ENCODE data around the gene SLC25A34.

The SLC25A34 gene

GRCh38 chr1:15704526-15705183 lies 31.4 kb upstream of the SLC25A34 start:
- H3K9ac ChIP-seq (ENCODE audit: low read length): no peak overlapping the region
- H4K20me1 ChIP-seq (ENCODE audit: insufficient read depth, low read length): peaks cover 17% of the 10 kb centered on the region
- peaks cover 65% of the 10 kb centered on the region for H3K79me2 ChIP-seq (ENCODE audit: low read length)
- no peaks in the 10 kb centered on the region for H3K4me1 ChIP-seq (ENCODE audit: low read length)
- H3K9me3 ChIP-seq (ENCODE audit: insufficient read depth, low read length): no peaks in the 10 kb centered on the region
- H2AFZ ChIP-seq (ENCODE audit: low read depth, low read length): no peak overlapping the region
- H3K36me3 ChIP-seq (replicated peaks; ENCODE audit: low read depth, low read length): peaks cover 14% of the 10 kb centered on the region
- no peak overlapping the region for H3K27ac ChIP-seq (ENCODE audit: low read length)
- H3K4me3 ChIP-seq (ENCODE audit: low read length): no peak overlapping the region
- TF ChIP-seq EZH2phosphoT487 (IDR thresholded peaks at IDR 0.05; ENCODE audit: low read depth) (no peak), CTCF (IDR thresholded peaks at IDR 0.05; ENCODE audit: low read depth, low read length) (no peak)
- no peaks in the 10 kb centered on the region for H3K27me3 ChIP-seq (ENCODE audit: low read depth, low read length)
- no peak overlapping the region for H3K4me2 ChIP-seq (ENCODE audit: low read length)

GRCh38 chr1:15705184-15705566 lies 30.9 kb upstream of the SLC25A34 start:
- TF ChIP-seq CTCF (IDR thresholded peaks at IDR 0.05; ENCODE audit: low read depth, low read length) (no peak), EZH2phosphoT487 (IDR thresholded peaks at IDR 0.05; ENCODE audit: low read depth) (no peak)

DNA sequence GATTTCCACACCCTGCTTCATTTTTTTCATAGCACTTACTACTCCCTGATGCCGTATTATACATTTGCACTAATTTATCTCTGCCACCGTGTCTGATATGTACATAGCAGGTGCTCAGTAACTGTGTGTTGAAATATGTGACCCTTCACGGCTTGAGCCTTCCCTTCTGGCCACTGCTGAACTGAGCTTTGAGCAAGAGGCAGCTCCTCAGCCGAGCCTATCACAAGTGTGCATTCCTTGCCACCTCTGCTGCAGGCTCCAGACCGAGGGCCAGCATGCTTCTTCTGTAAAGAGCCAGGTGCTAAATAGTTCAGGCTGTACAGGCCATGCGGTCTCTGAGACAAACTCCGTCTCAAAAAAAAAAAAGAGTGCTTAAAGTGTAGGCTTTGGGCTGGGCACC lies 29.3 kb upstream of the SLC25A34 start:
- Histone ChIP-seq H2AFZ (ENCODE audit: low read depth, low read length) (no peak overlapping the region), H3K4me2 (ENCODE audit: low read length) (no peak overlapping the region), H3K27me3 (ENCODE audit: low read depth, low read length) (no peaks in the 10 kb centered on the region), H3K9me3 (ENCODE audit: insufficient read depth, low read length) (no peaks in the 10 kb centered on the region), H3K79me2 (ENCODE audit: low read length) (peaks cover 57% of the 10 kb centered on the region), H3K4me1 (ENCODE audit: low read length) (no peaks in the 10 kb centered on the region), H3K9ac (ENCODE audit: low read length) (no peak overlapping the region), H3K4me3 (ENCODE audit: low read length) (no peak overlapping the region), H3K36me3 (replicated peaks; ENCODE audit: low read depth, low read length) (peaks cover 14% of the 10 kb centered on the region), H3K27ac (ENCODE audit: low read length) (no peak overlapping the region), H4K20me1 (ENCODE audit: insufficient read depth, low read length) (peaks cover 11% of the 10 kb centered on the region; the same call in 1 of the 2 replicates)
- TF ChIP-seq EZH2phosphoT487 (IDR thresholded peaks at IDR 0.05; ENCODE audit: low read depth) (no peak), CTCF (IDR thresholded peaks at IDR 0.05; ENCODE audit: low read depth, low read length) (no peak)

More at GRCh38 chr1:15705184-15705566, 30.9 kb upstream of the SLC25A34 start:
- H3K27me3 ChIP-seq (ENCODE audit: low read depth, low read length): no peaks in the 10 kb centered on the region
- no peaks in the 10 kb centered on the region for H3K9me3 ChIP-seq (ENCODE audit: insufficient read depth, low read length)
- H3K4me3 ChIP-seq (ENCODE audit: low read length): no peak overlapping the region
- no peak overlapping the region for H3K9ac ChIP-seq (ENCODE audit: low read length)
- H3K4me2 ChIP-seq (ENCODE audit: low read length): no peak overlapping the region
- H3K4me1 ChIP-seq (ENCODE audit: low read length): no peaks in the 10 kb centered on the region
- peaks cover 14% of the 10 kb centered on the region for H3K36me3 ChIP-seq (replicated peaks; ENCODE audit: low read depth, low read length)
- peaks cover 15% of the 10 kb centered on the region for H4K20me1 ChIP-seq (ENCODE audit: insufficient read depth, low read length)
- peaks cover 61% of the 10 kb centered on the region for H3K79me2 ChIP-seq (ENCODE audit: low read length)
- no peak overlapping the region for H2AFZ ChIP-seq (ENCODE audit: low read depth, low read length)
- H3K27ac ChIP-seq (ENCODE audit: low read length): no peak overlapping the region

DNA sequence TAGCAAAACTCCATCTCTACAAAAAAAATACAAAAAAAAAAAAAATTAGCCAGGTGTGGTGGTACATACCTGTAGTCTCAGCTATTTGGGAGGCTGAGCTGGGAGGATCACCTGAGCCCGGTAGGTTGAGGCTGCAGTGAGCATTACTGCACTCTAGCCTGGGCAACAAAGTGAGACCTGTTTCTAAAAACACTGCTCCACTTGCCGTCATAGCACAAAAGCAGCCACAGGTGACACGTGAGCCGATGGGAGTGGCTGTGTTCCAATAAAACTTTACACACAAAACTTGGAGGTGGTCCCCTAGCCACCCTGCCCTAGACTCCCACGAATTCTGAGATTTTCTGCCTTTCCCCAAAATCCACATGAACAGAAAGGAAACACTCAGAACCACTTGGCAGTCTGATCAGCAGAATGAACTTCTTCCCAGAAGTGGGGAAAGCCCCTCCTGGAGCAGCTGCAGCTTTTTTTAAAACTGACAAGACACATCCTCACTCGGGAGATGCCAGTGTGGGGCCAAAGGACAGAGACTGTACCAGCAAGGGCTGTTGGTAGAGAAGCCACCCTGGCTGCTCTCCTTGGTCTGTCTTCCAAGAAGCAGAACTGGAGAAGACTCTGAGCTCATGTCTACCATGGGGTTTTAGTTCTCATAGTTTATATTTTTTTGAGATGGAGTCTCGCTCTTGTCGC lies 28.7 kb upstream of the SLC25A34 start:
- H3K9ac ChIP-seq (ENCODE audit: low read length): no peak overlapping the region
- peaks cover 16% of the 10 kb centered on the region; the same call in 1 of the 2 replicates for H4K20me1 ChIP-seq (ENCODE audit: insufficient read depth, low read length)
- H3K4me3 ChIP-seq (ENCODE audit: low read length): no peak overlapping the region
- H3K4me2 ChIP-seq (ENCODE audit: low read length): no peak overlapping the region
- H2AFZ ChIP-seq (ENCODE audit: low read depth, low read length): no peak overlapping the region
- H3K36me3 ChIP-seq (replicated peaks; ENCODE audit: low read depth, low read length): peaks cover 14% of the 10 kb centered on the region
- no peak for TF ChIP-seq EZH2phosphoT487 (IDR thresholded peaks at IDR 0.05; ENCODE audit: low read depth)
- no peak for TF ChIP-seq CTCF (IDR thresholded peaks at IDR 0.05; ENCODE audit: low read depth, low read length)
- H3K27ac ChIP-seq (ENCODE audit: low read length): no peak overlapping the region
- H3K4me1 ChIP-seq (ENCODE audit: low read length): no peaks in the 10 kb centered on the region
- H3K79me2 ChIP-seq (ENCODE audit: low read length): peaks cover 55% of the 10 kb centered on the region
- no peaks in the 10 kb centered on the region for H3K9me3 ChIP-seq (ENCODE audit: insufficient read depth, low read length)
- no peaks in the 10 kb centered on the region for H3K27me3 ChIP-seq (ENCODE audit: low read depth, low read length)
